ENCODE measurements around the gene BTN1A1. TPM values are rescaled to one million over a fixed set of nuclear protein-coding genes. Genes with fewer than 3 reads are reported as not detected.

Gene BTN1A1
- total RNA-seq, 1 donor from 2014 or later = not detected

- H3K36me3 Mint-ChIP-seq (ENCODE audit: low read depth) = peaks cover 46% of the 10 kb centered on the region
- no peaks in the 10 kb centered on the region for H3K27me3 Mint-ChIP-seq (ENCODE audit: low read depth)
- H3K27ac Mint-ChIP-seq (ENCODE audit: unreplicated experiment) = no peak overlapping the region
- H3K4me1 Mint-ChIP-seq = peaks cover 8% of the 10 kb centered on the region
- DNase-seq (ENCODE audit: low read depth, low spot score) = no peak
- no peak overlapping the region for H3K4me3 Mint-ChIP-seq
- no peak for TF ChIP-seq CTCF (conservative IDR thresholded peaks at IDR 0.05)
- no peaks in the 10 kb centered on the region for H3K9me3 Mint-ChIP-seq
Observed at GRCh38 chr6:26465776-26466175, 34.3 kb upstream of the BTN1A1 start.

GRCh38 chr6:26468829-26469228 lies 31.3 kb upstream of the BTN1A1 start:
- Mint-ChIP-seq H3K36me3 (ENCODE audit: low read depth) (peaks cover 46% of the 10 kb centered on the region), H3K27ac (ENCODE audit: unreplicated experiment) (no peak overlapping the region), H3K4me3 (no peak overlapping the region), H3K9me3 (no peaks in the 10 kb centered on the region), H3K27me3 (ENCODE audit: low read depth) (no peaks in the 10 kb centered on the region), H3K4me1 (peaks cover 4% of the 10 kb centered on the region)
- no peak for DNase-seq (ENCODE audit: low read depth, low spot score)
- no peak for TF ChIP-seq CTCF (conservative IDR thresholded peaks at IDR 0.05)

DNA sequence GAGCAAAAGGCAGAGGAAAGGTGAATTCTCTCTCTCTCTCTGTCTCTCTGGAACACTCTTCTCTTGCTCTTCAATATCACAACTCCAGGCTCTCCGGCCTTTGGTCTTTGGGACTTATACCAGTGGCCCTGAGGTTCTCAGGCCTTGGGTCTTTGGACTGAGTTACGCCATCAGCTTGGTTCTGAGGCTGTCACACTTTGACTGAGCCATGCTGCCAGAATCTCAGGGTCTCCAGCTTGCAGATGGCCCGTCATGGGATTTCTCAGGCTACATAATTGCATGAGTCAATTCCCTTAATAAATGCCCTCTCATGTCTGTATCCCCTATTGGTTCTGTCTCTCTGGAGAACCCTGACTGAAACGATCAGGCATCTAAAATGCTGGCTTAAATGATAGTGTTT lies 29.5 kb upstream of the BTN1A1 start:
- Mint-ChIP-seq H3K36me3 (ENCODE audit: low read depth) (peaks cover 35% of the 10 kb centered on the region), H3K9me3 (no peaks in the 10 kb centered on the region), H3K27ac (ENCODE audit: unreplicated experiment) (no peak overlapping the region), H3K4me3 (no peak overlapping the region), H3K27me3 (ENCODE audit: low read depth) (no peaks in the 10 kb centered on the region), H3K4me1 (peaks cover 18% of the 10 kb centered on the region)
- no peak for DNase-seq (ENCODE audit: low read depth, low spot score)
- TF ChIP-seq CTCF (conservative IDR thresholded peaks at IDR 0.05) = no peak

GRCh38 chr6:26471970-26472369 lies 28.1 kb upstream of the BTN1A1 start:
- H3K4me3 Mint-ChIP-seq = no peak overlapping the region
- H3K36me3 Mint-ChIP-seq (ENCODE audit: low read depth) = peaks cover 30% of the 10 kb centered on the region
- no peaks in the 10 kb centered on the region for H3K27me3 Mint-ChIP-seq (ENCODE audit: low read depth)

GRCh38 chr6:26472549-26473290 lies 27.4 kb upstream of the BTN1A1 start:
- Mint-ChIP-seq H3K36me3 (ENCODE audit: low read depth) (peaks cover 27% of the 10 kb centered on the region), H3K4me1 (peaks cover 33% of the 10 kb centered on the region), H3K27ac (ENCODE audit: unreplicated experiment) (peak overlapping the region; percentile 32), H3K4me3 (peak overlapping the region; percentile 59), H3K9me3 (no peaks in the 10 kb centered on the region), H3K27me3 (ENCODE audit: low read depth) (no peaks in the 10 kb centered on the region)
- TF ChIP-seq CTCF (conservative IDR thresholded peaks at IDR 0.05) = no peak
- DNase-seq (ENCODE audit: low read depth, low spot score) = no peak

More at GRCh38 chr6:26471970-26472369, 28.1 kb upstream of the BTN1A1 start:
- no peak for TF ChIP-seq CTCF (conservative IDR thresholded peaks at IDR 0.05)
- H3K4me1 Mint-ChIP-seq = peaks cover 31% of the 10 kb centered on the region
- no peak overlapping the region for H3K27ac Mint-ChIP-seq (ENCODE audit: unreplicated experiment)
- DNase-seq (ENCODE audit: low read depth, low spot score) = no peak
- H3K9me3 Mint-ChIP-seq = no peaks in the 10 kb centered on the region

All from neural crest cell (in vitro differentiated cells).